HG02588 (cell line): ENCODE data around the gene HAT1.

Experiments
- ATAC-seq: cut with Tn5 transposase; IDR thresholded peaks from one replicate; pipeline ENCODE4 v1.9.1; 2021; ENCODE audit warnings: mild to moderate bottlenecking, moderate library complexity; ENCODE audit not compliant: unreplicated experiment

HAT1 gene

DNA sequence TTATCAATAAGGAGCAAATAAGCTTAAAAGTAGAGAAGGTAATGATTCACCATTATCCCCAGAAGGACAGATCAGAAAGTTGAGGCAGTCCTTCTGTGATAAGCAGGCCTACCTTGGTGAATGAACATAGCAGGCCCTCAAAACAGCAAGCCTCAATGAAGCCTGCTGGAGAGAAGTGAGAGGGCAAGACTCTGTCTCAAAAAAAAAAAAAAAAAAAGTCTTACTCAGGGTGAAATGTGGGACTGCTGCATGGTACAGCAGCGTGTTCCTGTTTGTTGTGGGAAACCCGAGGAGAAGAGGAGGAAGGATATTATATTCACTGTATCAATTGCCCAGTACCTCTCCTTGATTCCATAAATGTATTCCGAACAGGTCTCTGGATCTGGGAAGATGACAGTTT is 8.7 kb upstream of the HAT1 start:
- ATAC-seq: no peak

GRCh38 chr2:171919453-171919852 is 2.8 kb upstream of the HAT1 start:
- ATAC-seq: no peak

DNA sequence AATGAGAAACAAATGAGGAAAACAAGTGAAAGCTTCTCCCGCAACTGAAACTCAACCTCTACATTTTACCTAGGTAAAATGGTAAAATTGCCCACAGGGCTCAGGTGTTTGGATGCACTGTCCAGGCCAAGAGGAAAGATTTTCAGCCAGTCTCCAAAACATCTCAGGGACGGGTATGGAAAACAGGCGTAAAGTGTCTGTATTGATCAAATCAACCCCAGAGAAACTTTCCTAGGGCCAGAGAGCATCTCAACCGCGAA is 361 bp upstream of the HAT1 start:
- ATAC-seq: no peak

- ATAC-seq: no peak
These were observed 945 bp downstream of the HAT1 start for GRCh38 chr2:171923206-171923605.

GRCh38 chr2:171924170-171924942 is 2.1 kb downstream of the HAT1 start:
- no peak for ATAC-seq

- ATAC-seq: no peak
These were observed 8.1 kb downstream of the HAT1 start for GRCh38 chr2:171930385-171930784.

- ATAC-seq: no peak
These were observed 16.9 kb downstream of the HAT1 start for GRCh38 chr2:171939058-171939742.

GRCh38 chr2:171939743-171940071 is 17.4 kb downstream of the HAT1 start:
- no peak for ATAC-seq

DNA sequence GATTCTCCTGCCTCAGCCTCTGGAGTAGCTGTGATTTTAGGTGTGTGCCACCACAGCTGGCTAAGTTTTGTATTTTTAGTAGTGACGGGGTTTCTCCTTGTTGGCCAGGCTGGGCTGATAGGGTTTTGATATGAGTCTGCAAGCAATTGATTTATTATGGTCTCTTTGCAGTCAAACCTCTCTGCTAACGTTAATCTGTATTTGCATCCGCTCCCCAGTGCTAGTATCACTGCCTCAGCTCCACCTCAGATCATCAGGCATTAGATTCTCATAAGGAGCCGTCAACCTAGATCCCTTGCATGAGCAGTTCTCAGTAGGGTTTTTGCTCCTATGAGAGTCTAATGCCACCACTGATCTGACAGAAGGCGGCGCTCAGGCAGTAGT is 19.0 kb downstream of the HAT1 start:
- ATAC-seq: no peak

DNA sequence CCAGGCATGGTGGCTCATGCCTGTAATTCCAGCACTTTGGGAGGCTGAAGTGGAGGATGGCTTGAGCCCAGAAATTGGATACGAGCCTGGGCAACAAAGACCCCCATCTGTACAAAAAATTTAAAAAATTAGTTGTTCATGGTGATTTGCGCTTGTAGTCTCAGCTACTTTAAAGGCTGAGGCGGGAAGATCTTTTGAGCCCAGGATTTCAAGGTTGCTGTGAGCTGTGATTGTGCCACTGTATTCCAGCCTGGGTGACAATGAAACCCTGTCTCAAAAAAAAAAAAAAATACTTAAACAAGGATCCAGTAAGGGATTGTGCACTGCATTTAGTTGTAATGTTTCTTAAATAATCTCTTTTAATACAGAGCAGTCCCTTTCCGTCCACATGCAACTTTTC is 21.6 kb downstream of the HAT1 start:
- no peak for ATAC-seq

DNA sequence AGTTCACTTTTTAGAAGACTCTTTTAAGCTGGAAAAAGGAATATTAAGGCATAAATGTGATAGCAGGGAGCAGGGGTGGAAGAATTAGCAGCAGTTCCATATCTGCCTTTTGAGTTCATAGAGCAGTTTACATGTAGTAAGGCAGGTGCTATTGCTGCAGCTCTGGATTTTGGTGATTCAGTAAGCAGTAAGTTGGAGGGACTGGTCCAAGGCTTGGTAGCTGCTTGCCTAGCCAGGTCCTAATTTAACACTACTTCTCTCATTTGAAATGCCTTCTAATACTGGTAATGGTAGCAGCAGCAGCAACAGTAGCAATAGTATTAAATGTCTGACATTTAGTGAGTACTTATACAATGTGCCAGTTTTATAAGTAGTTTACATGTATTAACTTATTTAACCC is 30.0 kb downstream of the HAT1 start:
- ATAC-seq: no peak

- no peak for ATAC-seq
These were observed 30.5 kb downstream of the HAT1 start for GRCh38 chr2:171952748-171953147.

- ATAC-seq: no peak
These were observed 34.0 kb downstream of the HAT1 start for GRCh38 chr2:171956135-171956825.

DNA sequence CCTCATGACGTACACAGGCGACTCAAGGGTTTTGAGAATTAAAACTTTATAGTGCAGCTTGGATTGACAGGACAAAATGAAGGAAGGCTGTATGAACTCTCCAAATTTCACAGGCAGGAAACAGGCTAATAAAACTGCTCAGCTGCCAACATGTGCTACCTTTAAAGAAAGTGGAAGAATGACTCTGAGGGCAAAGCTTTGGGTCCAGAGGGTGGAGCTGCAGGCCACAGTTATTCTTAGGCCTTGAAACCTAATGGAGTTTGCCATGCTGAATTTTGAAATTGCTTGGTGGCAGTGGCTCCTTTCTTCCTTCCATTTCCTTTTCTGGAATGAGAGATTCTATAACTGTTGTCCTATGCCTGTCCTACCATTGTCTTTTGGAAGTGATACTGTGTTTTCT is 34.8 kb downstream of the HAT1 start:
- ATAC-seq: no peak

DNA sequence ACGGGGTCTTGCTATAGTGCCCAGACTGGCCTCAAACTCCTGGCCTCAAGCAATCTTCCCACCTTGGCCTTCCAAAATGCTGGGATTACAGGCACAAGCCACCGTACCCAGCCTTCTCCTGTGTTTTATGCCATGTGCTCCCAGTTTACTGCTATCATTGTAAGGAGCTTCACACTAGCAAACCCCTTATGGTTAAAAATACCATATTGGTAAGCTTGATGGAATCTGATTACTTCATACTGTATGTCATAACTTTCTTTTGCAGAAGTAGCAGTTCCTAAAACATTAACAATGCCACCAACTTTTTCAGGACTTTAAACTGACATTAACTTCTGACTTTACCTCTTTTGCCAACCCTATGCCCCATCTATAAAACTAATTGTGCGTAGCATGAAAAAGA is 36.2 kb downstream of the HAT1 start:
- no peak for ATAC-seq

DNA sequence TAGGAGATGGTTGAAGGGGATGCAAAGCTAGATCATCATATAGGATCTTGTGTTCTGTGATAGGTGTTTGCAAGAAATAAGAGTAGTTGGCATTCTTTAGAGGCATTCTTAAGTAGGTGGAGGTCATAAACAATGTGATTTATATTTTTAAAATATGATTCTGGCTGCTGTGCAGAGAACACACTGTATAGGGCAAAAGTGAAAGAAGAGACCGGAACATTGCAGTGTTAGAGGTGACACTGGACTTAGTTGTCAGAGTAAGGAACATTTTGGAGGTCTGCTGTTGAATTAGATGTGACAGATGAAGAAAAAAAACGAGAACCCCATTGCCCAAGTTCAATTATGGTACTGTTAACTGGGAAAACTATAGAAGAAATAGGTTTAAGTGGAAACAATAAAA is 37.7 kb downstream of the HAT1 start:
- no peak for ATAC-seq

- ATAC-seq: no peak
These were observed 38.3 kb downstream of the HAT1 start for GRCh38 chr2:171960570-171960969.

DNA sequence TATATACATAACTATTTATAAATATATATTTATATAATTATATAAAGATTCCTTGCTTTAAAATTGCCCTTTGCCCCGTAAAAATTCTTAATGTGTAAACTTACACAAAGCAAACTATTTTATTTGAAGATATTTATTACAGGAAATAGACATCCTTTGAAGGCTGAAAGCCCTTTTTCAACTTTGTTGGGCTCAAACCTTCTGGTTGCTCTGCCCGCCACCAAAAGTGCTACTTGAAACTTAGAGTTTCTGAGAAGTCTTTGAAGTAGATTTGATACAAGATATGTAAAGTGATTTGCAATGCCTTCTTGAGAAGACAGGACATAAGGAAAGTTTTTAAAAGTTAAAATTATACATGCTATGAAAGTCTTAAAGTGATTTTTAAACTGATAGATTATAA is 40.9 kb downstream of the HAT1 start:
- no peak for ATAC-seq

GRCh38 chr2:171964308-171964707 is 42.0 kb downstream of the HAT1 start:
- ATAC-seq: no peak

GRCh38 chr2:171965238-171965637 is 43.0 kb downstream of the HAT1 start:
- no peak for ATAC-seq

- no peak for ATAC-seq
These were observed 43.4 kb downstream of the HAT1 start for GRCh38 chr2:171965661-171966060.

GRCh38 chr2:171966235-171966634 is 44.0 kb downstream of the HAT1 start:
- ATAC-seq: no peak

GRCh38 chr2:171966688-171967087 is 44.4 kb downstream of the HAT1 start:
- ATAC-seq: no peak
